Dermis blood vessel endothelial cell (primary cell): Measurements from ENCODE around the gene VWA8. TPM values are rescaled to one million over a fixed set of nuclear protein-coding genes. Genes with fewer than 3 reads are reported as not detected.
"Not testable (repeated sequence)": the region's sequence is repeated elsewhere in the genome, so short reads cannot be mapped to it uniquely, and the experiment has no call there.

Source experiments
- DNase-seq: peaks from one replicate; pipeline ENCODE4 v3.0.0; 2010
- total RNA-seq: library from RNA; depleted of rRNA; stranded (reverse); fragments of >200 nt; gene quantifications from 2 replicates; pipeline ENCODE4 v1.2.3, GENCODE V29; 2014

VWA8 gene
- total RNA-seq, 1 donor from 2014 or later, result 12.6 TPM

DNA sequence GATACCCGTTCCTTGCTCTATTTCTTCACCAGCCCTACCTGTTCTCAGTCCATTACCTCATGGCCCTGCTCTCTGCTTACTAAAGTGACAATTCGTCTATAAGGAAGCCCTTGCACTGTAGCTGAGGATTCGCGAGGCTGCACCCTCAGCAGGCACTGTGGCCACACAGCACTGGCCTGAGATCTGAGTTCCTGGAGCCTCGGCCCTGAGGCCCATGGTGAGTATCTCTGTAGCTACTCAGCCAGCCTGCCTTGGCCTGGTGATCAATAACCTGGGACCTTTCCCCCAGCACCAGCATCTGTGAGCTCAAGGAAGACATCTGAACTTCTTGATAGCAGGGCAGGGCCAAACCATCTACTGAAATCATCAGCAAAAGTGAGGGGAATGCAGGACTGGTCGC lies 412.9 kb downstream of the VWA8 start:
- DNase-seq, result no peak

DNA sequence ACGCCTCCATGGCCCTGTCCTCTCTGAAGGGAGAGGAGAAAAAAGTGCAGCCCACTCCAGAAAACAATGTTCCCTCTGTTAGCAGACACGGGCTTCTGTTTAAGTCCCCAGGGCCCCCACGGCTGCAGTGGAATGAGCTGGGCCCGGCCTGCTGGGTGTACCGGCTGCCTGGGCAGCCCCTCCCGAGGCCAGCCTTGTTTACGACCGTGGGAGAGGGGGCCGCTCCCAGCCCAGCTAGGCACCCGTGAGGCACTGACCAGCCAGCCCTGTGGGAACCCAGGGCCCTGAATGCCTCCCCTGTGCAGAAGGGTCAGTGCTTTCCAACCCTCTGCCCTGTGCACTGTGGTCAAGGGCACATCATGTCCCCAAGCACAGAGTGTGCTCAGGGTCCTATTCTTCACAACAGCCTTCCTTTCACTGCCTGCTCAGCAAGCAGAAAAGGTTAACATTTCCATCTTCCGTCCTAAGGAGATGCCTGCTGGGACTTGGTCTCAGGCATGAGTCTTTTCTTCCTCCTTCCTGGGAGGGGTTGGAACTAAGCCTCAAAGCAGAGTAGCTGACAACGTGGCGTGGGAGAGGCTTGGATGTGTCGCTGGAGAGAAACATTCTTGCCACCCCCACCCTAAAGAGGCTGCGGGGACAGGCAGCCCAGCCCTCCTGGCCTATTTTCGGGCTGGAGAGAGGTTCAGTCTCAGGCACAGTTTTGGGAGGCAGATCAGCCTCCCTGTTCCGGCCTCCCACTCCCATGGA lies 413.5 kb downstream of the VWA8 start:
- DNase-seq, result no peak

DNA sequence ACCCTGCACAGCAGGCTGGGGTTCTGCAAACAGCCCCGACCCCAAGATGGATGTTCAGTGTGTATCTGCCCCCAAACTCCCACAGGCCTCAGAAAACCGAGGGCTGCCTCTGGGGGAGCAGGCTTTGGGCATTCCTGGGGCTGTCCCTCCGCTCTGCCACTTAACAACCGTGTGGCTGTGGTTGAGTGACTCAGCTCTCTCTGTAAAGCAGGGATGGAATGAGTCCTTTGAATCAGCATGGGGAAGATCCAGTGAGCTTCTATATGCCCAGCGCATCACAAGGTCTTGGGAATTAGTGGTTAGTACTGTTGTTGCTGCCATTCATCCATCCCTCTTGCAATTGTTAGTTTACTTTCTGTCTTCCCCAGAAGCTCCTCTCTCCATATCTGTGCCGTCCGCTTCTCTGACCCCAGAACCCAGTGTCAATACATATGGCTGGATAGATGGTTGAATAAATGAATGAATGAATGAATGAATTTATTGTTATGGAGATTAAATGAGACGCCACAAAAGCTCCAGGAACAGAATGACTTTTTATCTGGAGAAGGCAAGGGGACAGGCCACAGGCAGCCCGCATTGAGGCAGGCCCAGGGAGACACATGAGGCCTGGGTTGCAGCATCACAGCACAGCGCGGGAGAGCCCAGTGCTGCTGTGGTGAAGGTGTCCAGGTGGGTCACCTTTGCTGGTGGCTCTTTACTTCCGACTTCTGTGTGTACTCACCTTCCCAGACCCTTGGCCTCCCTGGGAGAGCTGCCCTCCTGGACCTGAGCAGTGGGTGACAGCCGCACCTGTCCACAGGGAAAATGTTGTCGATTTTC lies 414.3 kb downstream of the VWA8 start:
- no peak for DNase-seq

DNA sequence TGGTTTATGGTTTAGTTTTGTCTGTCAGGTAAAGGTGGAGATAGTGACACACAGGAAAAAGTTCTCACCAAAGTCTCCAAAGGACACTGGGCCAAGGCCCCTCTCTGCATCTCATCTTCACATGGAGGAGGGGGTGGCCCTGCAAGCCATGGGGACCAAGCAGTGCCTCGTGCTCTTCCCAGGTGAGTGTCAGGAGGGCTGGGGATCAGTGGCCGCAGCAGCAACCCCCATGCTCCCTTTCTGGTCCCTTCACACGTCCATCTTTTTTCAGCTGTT lies 415.5 kb downstream of the VWA8 start:
- no peak for DNase-seq

DNA sequence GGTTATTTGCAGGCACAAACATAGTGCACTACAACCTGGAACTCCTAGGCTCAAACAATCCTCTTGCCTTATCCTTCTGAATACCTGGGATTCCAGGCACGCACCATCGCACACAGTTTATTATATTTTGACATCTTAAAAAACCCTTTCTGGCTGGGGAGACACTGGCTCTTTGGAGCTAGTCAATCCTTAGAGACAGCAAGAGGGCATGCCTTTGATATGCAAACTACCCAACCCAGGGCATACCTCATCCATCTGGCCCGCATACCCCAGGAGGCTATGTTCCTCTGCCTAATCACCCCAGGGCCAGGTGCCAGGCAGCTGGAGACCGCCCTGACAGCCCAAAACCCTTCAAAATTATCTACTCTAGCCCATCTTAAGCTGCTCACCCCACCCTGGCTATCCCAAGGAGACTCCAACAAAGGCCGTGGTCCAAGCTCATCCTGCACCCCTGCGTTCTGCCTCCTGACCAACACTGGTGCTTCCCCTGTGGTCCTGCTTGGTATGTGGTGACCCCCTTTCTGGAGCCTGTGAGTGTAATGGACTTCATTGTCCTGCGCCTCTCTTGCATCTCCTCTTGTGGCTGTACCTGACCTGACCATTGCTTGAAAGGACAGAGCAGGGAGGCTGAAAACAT lies 417.1 kb downstream of the VWA8 start:
- DNase-seq, result no peak

DNA sequence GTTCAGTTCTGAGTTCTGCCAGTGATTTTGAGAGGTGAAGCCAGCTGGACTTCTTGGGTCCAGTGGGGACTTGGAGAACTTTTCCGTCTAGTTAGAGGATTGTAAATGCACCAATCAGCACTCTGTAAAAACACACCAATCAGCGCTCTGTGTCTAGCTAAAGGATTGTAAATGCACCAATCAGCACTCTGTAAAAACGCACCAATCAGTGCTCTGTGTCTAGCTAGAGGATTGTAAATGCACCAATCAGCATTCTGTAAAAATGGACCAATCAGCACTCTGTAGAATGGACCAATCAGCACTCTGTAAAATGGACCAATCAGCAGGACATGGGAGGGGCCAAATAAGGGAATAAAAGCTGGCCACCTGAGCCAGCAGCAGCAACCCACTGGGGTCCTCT lies 418.1 kb downstream of the VWA8 start:
- DNase-seq, result not testable (repeated sequence)

DNA sequence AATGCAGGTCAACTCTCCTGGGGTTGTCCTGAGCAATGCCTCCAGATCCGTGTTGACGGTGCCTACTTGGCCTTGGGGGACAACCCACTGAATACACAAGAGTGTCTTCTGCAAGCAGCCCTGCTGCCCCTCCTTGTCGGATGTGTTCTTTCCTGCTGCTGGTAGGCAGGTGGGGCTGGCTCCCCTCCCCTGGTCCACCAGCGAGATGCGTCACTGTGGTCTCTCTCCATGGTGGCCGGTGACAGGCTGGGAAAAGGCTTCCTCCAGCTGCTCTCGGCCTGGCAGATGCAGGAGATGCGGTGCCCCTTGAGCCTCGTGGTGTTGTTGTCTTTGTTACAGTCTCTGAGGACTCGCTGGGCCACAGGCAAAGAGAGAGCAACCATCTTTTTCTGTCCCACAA lies 418.6 kb downstream of the VWA8 start:
- DNase-seq, result no peak

DNA sequence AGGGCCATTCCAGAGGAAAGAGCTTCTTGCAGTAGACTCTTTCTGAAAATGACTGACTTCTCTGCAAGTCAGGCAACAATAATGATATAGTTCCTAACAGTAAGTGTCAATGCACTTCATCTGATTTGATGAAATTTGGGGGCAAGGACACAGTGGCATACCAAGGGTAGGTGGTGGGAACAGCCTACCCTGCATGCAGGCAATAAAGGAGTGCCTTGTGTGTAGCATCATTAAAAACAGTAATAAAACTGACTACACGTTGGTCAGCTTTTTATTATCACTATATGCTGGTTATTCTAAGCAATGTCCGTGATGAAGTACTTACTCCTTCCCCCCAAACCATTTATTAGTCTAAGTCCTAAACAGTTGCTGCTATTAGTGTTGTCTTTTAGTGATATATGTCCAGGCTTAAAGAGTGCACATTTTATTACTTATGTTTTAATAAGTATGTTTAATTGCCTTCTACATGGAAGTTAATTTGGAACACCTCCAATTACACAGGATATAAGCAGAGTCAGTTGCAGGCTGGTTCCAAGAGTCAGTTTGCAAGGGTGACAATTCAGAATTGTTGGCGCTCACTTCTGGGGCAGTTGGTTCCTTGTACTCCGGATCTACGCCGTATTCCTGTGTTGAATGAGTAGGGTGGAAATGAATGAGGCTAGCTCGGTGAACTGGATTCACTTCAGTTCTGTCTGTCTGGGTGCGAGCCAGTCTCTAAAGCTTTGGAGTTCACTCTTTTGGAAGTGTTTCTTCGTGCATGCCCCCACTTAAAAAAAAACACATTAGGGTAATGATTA lies 419.6 kb downstream of the VWA8 start:
- DNase-seq, result no peak

DNA sequence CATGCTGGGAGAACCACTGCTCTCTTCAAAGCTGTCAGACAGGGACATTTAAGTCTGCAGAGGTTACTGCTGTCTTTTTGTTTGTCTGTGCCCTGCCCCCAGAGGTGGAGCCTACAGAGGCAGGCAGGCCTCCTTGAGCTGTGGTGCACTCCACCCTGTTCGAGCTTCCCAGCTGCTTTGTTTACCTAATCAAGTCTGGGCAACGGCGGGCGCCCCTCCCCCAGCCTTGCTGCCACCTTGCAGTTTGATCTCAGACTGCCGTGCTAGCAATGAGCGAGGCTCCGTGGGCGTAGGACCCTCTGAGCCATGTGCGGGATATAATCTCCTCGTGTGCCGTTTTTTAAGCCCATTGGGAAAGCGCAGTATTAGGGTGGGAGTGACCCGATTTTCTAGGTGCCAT lies 420.7 kb downstream of the VWA8 start:
- not testable (repeated sequence) for DNase-seq

DNA sequence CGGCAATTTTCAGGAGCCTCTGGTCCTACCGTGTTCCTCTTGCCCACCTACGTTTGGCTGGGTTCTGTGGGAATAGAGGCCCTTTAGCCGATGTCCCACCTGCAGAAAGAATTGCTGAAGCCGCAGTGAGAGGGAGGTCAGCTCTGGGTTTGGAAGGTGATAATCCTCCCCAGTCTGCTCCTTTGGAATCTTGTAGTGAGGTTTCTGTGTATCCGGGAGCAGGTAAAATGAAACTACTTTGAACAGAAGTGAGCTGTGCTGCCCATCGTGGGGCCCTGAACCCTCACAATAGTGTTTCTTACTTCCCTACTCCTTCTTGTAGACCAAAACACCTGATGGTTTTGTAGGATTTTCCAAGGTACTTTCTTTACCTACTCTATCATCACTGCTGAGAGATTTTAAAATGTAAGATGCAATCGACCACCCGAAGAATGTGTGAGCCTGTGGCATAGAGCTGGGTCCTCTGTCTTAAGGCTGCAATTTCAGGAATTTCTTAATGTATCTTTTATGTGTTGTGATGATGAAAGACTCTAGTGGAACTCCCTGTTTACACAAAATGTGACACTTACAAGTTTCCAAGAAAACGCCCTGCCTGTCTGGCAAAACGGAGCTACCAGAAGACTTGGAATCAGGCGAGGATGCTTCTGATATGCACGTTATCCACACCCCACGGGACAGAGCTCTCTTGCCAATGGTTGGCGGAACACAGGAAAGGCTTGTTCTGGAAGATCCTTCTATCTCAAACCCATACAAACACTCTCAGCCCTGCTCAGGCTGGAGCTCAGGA lies 427.4 kb downstream of the VWA8 start:
- DNase-seq, result no peak

DNA sequence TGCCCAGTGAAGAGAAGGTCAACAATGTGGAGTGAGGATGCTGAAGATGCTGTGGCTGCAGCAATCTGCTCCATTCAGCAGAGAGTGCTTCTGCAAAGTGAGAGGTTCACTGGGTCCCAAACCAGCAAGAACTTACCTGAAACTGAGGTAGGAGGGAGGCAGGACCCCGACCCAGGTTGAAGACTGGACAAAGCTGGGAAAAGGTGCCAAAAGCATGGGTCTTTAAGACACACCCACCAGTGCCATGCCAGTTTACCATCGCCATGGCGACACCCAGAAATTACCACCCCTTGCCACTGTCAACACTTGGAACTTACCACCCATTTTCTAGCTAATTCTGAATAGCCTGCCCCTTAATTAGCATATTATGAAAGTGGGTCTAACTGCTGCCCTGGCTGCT lies 432.9 kb downstream of the VWA8 start:
- DNase-seq, result no peak

DNA sequence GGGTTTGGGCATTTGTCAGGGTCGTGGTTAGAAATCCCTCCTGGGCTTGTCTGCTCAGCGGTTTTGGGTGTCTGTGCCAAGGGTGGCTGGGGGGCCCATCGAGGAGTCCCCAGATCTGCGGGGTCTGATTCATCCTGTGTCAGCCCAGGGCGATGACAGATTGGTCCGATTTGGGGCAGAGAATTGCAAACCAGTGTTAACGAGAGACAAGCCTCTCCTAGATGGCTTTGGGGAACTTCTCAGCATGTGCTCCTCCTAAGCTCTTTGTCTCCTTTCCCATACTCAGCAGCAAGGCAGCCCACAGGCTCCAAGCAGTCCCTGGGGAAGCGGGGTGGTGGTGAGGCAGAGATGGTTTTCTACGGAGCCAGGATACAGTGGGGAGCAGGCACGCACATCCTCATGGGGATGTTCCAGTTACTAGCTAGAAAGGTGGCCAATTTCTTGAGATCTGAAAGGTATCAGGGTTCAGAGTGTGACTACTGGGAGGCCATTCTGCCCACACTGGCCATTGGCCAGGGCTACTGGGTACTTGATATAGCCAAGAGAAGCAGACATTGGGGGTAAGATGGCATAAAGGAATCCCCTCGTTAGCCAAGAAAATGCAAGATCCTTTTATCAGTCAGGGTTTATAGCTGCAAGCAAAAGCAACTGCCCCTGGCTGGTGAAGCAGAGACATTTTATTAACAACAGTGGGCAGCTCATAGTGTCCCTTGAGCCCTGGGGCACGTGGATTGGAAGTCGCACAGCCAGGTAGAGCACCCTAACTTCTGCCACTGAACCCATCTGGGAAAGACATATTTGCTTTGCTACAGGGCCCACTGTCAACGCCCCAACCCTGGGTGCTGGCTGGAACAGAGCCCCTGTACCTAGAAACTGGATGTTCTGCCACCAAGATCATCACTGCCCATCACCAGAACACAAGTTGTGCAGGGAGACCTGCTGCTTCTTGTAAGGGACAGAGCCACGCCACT lies 440.0 kb downstream of the VWA8 start:
- DNase-seq, result no peak

DNA sequence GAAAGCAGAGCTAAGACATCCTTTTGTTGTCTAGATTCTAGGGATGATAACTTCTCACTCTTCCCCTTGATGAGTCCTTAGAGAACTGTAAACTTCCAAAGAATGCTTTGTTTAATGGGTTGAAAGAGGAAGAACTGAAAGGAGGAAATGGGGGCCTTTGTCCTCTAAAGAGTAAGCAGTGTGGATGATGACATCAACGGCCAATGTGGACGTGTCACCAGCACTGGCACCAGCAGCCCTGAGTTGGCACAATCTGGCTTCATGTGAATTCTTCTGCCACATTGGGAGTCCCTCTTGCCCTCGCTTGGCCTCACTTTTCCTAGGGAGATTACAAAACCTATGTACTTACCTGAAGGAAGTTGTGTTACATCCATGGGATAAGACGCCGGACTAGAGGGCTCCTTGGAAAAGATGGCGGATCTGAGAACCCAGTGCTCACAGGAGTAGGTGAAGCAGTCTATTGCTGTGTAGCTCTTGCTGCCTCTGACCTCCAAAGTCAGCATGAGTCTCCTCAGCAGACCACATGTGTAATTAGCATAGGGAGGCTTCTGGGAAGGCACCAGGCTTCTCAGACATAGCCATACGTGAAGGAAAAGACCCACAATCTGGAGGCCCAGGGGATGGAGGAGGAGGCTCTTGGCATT lies 440.8 kb downstream of the VWA8 start:
- DNase-seq, result no peak

Other genes with a start within 250 kb of the VWA8 start
- gene DGKH, start 87.5 kb upstream of the VWA8 start, total RNA-seq, result 23.7 and 34.2 TPM in 2 replicates